ENCODE measurements around the gene SKIL. TPM values are rescaled to one million over a fixed set of nuclear protein-coding genes. Genes with fewer than 3 reads are reported as not detected.

The SKIL gene
- total and polyA plus RNA-seq, 2 experiments from 2014 or later: 141 to 358 TPM

DNA sequence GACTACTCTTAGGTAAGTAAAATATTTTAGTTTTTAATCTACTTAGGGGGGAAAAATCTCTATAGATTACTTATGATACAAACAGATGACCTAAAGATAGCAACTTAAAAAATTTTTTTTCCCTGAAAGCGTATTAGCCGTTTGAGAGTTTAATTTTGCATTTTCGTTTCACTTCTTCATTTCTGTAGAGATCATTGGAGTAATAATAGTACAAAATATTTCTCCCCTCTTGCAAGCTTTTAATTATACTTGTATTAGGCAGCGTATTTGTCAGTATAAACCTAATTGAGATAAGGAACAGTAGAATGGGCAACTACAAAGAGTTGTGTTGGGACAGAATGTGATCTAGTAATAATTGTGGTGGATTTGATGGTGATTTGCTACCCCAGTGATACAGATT, 10.3 kb downstream of the SKIL start:
- Histone ChIP-seq H3K79me2 (replicated peaks; ENCODE audit: insufficient read depth) (peaks cover 100% of the 10 kb centered on the region), H3F3A (replicated peaks; ENCODE audit: low read depth) (peaks cover 5% of the 10 kb centered on the region; the same call in 1 of the 2 replicates), H3K27me3 (ENCODE audit: insufficient read depth) (no peaks in the 10 kb centered on the region), H4K20me1 (replicated peaks; ENCODE audit: insufficient read depth) (peaks cover 88% of the 10 kb centered on the region), H3K27ac (ENCODE audit: low read depth) (no peak overlapping the region), H3K9me2 (ENCODE audit: insufficient read depth) (no peaks in the 10 kb centered on the region), H2AFZ (no peak overlapping the region), H3K4me1 (ENCODE audit: insufficient read depth) (peaks cover 73% of the 10 kb centered on the region), H3K4me2 (peak overlapping the region; percentile 64), H3K36me3 (ENCODE audit: insufficient read depth) (peaks cover 17% of the 10 kb centered on the region; the same call in 1 of the 2 replicates), H3K4me3 (peak overlapping the region; percentile 92)
- Mint-ChIP-seq H3K4me3 (peak overlapping the region; percentile 45), H3K27me3 (ENCODE audit: insufficient read depth, low read depth, poor library complexity) (peaks cover 11% of the 10 kb centered on the region), H3K9me3 (no peaks in the 10 kb centered on the region), H3K27ac (no peak overlapping the region), H3K36me3 (ENCODE audit: low read depth) (peaks cover 83% of the 10 kb centered on the region), H3K4me1 (peaks cover 37% of the 10 kb centered on the region)
- ATAC-seq (no peak), DNase-seq (ENCODE audit: low spot score) (no peak)
- TF ChIP-seq ZNF114 (CRISPR knock-in tag; IDR thresholded peaks at IDR 0.05) (no peak), POLR2AphosphoS5 (IDR thresholded peaks at IDR 0.05; ENCODE audit: low read depth) (no peak), EZH2 (IDR thresholded peaks at IDR 0.05; ENCODE audit: low read depth, unreplicated experiment) (no peak), CREB1 (CRISPR knock-in tag; IDR thresholded peaks at IDR 0.05; ENCODE audit: low read depth) (no peak), NANOG (IDR thresholded peaks at IDR 0.05; ENCODE audit: borderline replicate concordance) (no peak), EZH2phosphoT487 (IDR thresholded peaks at IDR 0.05; ENCODE audit: unreplicated experiment) (no peak), STAT1 (IDR thresholded peaks at IDR 0.05; ENCODE audit: unreplicated experiment) (no peak), JUNB (IDR thresholded peaks at IDR 0.05; ENCODE audit: unreplicated experiment) (no peak), ZNF331 (CRISPR knock-in tag; IDR thresholded peaks at IDR 0.05; ENCODE audit: low read depth) (no peak)
- TF ChIP-seq, protein P1, sequence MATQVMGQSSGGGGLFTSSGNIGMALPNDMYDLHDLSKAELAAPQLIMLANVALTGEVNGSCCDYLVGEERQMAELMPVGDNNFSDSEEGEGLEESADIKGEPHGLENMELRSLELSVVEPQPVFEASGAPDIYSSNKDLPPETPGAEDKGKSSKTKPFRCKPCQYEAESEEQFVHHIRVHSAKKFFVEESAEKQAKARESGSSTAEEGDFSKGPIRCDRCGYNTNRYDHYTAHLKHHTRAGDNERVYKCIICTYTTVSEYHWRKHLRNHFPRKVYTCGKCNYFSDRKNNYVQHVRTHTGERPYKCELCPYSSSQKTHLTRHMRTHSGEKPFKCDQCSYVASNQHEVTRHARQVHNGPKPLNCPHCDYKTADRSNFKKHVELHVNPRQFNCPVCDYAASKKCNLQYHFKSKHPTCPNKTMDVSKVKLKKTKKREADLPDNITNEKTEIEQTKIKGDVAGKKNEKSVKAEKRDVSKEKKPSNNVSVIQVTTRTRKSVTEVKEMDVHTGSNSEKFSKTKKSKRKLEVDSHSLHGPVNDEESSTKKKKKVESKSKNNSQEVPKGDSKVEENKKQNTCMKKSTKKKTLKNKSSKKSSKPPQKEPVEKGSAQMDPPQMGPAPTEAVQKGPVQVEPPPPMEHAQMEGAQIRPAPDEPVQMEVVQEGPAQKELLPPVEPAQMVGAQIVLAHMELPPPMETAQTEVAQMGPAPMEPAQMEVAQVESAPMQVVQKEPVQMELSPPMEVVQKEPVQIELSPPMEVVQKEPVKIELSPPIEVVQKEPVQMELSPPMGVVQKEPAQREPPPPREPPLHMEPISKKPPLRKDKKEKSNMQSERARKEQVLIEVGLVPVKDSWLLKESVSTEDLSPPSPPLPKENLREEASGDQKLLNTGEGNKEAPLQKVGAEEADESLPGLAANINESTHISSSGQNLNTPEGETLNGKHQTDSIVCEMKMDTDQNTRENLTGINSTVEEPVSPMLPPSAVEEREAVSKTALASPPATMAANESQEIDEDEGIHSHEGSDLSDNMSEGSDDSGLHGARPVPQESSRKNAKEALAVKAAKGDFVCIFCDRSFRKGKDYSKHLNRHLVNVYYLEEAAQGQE (IDR thresholded peaks at IDR 0.05; ENCODE audit: unreplicated experiment): no peak
- TF ChIP-seq, protein P2, sequence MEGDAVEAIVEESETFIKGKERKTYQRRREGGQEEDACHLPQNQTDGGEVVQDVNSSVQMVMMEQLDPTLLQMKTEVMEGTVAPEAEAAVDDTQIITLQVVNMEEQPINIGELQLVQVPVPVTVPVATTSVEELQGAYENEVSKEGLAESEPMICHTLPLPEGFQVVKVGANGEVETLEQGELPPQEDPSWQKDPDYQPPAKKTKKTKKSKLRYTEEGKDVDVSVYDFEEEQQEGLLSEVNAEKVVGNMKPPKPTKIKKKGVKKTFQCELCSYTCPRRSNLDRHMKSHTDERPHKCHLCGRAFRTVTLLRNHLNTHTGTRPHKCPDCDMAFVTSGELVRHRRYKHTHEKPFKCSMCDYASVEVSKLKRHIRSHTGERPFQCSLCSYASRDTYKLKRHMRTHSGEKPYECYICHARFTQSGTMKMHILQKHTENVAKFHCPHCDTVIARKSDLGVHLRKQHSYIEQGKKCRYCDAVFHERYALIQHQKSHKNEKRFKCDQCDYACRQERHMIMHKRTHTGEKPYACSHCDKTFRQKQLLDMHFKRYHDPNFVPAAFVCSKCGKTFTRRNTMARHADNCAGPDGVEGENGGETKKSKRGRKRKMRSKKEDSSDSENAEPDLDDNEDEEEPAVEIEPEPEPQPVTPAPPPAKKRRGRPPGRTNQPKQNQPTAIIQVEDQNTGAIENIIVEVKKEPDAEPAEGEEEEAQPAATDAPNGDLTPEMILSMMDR (conservative IDR thresholded peaks at IDR 0.05; ENCODE audit: low read depth in 2 of 2): no peak
- TF ChIP-seq, protein P3, sequence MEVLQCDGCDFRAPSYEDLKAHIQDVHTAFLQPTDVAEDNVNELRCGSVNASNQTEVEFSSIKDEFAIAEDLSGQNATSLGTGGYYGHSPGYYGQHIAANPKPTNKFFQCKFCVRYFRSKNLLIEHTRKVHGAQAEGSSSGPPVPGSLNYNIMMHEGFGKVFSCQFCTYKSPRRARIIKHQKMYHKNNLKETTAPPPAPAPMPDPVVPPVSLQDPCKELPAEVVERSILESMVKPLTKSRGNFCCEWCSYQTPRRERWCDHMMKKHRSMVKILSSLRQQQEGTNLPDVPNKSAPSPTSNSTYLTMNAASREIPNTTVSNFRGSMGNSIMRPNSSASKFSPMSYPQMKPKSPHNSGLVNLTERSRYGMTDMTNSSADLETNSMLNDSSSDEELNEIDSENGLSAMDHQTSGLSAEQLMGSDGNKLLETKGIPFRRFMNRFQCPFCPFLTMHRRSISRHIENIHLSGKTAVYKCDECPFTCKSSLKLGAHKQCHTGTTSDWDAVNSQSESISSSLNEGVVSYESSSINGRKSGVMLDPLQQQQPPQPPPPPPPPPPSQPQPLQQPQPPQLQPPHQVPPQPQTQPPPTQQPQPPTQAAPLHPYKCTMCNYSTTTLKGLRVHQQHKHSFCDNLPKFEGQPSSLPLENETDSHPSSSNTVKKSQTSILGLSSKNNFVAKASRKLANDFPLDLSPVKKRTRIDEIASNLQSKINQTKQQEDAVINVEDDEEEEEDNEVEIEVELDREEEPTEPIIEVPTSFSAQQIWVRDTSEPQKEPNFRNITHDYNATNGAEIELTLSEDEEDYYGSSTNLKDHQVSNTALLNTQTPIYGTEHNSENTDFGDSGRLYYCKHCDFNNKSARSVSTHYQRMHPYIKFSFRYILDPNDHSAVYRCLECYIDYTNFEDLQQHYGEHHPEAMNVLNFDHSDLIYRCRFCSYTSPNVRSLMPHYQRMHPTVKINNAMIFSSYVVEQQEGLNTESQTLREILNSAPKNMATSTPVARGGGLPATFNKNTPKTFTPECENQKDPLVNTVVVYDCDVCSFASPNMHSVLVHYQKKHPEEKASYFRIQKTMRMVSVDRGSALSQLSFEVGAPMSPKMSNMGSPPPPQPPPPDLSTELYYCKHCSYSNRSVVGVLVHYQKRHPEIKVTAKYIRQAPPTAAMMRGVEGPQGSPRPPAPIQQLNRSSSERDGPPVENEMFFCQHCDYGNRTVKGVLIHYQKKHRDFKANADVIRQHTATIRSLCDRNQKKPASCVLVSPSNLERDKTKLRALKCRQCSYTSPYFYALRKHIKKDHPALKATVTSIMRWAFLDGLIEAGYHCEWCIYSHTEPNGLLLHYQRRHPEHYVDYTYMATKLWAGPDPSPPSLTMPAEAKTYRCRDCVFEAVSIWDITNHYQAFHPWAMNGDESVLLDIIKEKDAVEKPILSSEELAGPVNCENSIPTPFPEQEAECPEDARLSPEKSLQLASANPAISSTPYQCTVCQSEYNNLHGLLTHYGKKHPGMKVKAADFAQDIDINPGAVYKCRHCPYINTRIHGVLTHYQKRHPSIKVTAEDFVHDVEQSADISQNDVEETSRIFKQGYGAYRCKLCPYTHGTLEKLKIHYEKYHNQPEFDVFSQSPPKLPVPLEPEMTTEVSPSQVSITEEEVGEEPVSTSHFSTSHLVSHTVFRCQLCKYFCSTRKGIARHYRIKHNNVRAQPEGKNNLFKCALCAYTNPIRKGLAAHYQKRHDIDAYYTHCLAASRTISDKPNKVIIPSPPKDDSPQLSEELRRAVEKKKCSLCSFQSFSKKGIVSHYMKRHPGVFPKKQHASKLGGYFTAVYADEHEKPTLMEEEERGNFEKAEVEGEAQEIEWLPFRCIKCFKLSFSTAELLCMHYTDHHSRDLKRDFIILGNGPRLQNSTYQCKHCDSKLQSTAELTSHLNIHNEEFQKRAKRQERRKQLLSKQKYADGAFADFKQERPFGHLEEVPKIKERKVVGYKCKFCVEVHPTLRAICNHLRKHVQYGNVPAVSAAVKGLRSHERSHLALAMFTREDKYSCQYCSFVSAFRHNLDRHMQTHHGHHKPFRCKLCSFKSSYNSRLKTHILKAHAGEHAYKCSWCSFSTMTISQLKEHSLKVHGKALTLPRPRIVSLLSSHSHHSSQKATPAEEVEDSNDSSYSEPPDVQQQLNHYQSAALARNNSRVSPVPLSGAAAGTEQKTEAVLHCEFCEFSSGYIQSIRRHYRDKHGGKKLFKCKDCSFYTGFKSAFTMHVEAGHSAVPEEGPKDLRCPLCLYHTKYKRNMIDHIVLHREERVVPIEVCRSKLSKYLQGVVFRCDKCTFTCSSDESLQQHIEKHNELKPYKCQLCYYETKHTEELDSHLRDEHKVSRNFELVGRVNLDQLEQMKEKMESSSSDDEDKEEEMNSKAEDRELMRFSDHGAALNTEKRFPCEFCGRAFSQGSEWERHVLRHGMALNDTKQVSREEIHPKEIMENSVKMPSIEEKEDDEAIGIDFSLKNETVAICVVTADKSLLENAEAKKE (CRISPR knock-in tag; IDR thresholded peaks at IDR 0.05): no peak

Data from GM23338 (cell line).